Transverse colon (tissue), 4 donors: ENCODE data around the gene RNF225. TPM values are rescaled to one million over a fixed set of nuclear protein-coding genes. Genes with fewer than 3 reads are reported as not detected.

Experiments
- DNase-seq: peaks from one replicate; pipeline ENCODE4 v3.0.0-alpha.2; 2019
- H3K27ac ChIP-seq, 4 donors: fragments of 200-600 bp; sonication (generic); 2 replicates each; pipeline ENCODE4 v1.5.1; 2016 to 2018; ENCODE audit warnings: inconsistent platforms in 4 of 4
- H3K27me3 ChIP-seq: fragments of 200-600 bp; sonication (generic); 2 replicates; pipeline ENCODE4 v1.5.1; 2017; ENCODE audit warnings: inconsistent platforms
- H3K36me3 ChIP-seq, 4 donors: fragments of 200-600 bp; sonication (generic); 2 replicates each; pipeline ENCODE4 v1.5.1; 2017 to 2019; ENCODE audit warnings: inconsistent platforms in 4 of 4
- H3K4me1 ChIP-seq, 4 donors: fragments of 200-600 bp; sonication (generic); 2 replicates each; pipeline ENCODE4 v1.5.1; 2017 to 2020; ENCODE audit warnings: inconsistent platforms in 4 of 4
- H3K4me3 ChIP-seq, 4 donors: fragments of 200-600 bp; sonication (generic); 1 replicate in 1 of 4; 2 replicates in 3 of 4; pipeline versions ENCODE4 v1.5.1 to v1.6.1; 2017 to 2019; ENCODE audit warnings: inconsistent platforms in 4 of 4
- H3K9me3 ChIP-seq, 2 donors: fragments of 200-600 bp; sonication (generic); 2 replicates each; pipeline ENCODE4 v1.5.1; 2017 to 2019; ENCODE audit warnings: inconsistent platforms in 2 of 2
- EP300 ChIP-seq: sonication (generic); formaldehyde crosslinking; IDR thresholded peaks from one replicate; pipeline ENCODE4 v1.6.1; 2017; ENCODE audit warnings: antibody characterized with exemption, low read depth
- POLR2A ChIP-seq: fragments of 450-650 bp; IDR thresholded peaks from one replicate; pipeline ENCODE4 v1.6.1; 2016; ENCODE audit warnings: antibody characterized with exemption, mild to moderate bottlenecking, moderate library complexity
- POLR2AphosphoS5 ChIP-seq, 3 donors: sonication (generic); formaldehyde crosslinking; IDR thresholded peaks; one replicate each; pipeline ENCODE4 v1.6.1; 2016; ENCODE audit warnings: antibody characterized with exemption in 3 of 3
- WGBS, 2 donors: methylation state at CpG; one replicate each; pipeline ENCODE4 v1.1.5; 2018; ENCODE audit warnings: low coverage in 1 of 2; 5-methylcytosine and 5-hydroxymethylcytosine counted together
- in situ Hi-C, 4 donors: fragments of 200-750 bp; cut with MboI; loops; one replicate each; pipeline versions ENCODE4 v1.15.0 to v1.15.1; 2017; ENCODE audit warnings: low sequenced_read_pairs in 3 of 4, low pct_ligation_motif_present in 1 of 4, low pct_unique_long_range_greater_than_20kb in 1 of 4
- intact Hi-C: fragments of 100-400 bp; cut with DNase I; formaldehyde crosslinking; loops from one replicate; pipeline ENCODE4 v1.15.1; 2023; ENCODE audit warnings: low total_unique reads
- total RNA-seq, 4 donors: library from RNA; depleted of rRNA; stranded (reverse); fragments of >200 nt; gene quantifications; one replicate each; pipeline ENCODE4 v1.1.0, GENCODE V29; 2016
- TF ChIP-seq, protein P1 (sequence below), 5 experiments: fragments of 200-600 bp in 3 of 5; fragments of 450-650 bp in 2 of 5; sonication (generic) in 3 of 5; IDR thresholded peaks; 1 replicate in 2 of 5; 2 replicates in 3 of 5; pipeline ENCODE4 v1.5.1; 2016 to 2017; ENCODE audit warnings: antibody characterized with exemption in 5 of 5, inconsistent platforms in 3 of 5, mild to moderate bottlenecking in 2 of 5, moderate library complexity in 1 of 5

RNF225 gene
- total RNA-seq, 4 donors from 2014 or later = not detected

DNA sequence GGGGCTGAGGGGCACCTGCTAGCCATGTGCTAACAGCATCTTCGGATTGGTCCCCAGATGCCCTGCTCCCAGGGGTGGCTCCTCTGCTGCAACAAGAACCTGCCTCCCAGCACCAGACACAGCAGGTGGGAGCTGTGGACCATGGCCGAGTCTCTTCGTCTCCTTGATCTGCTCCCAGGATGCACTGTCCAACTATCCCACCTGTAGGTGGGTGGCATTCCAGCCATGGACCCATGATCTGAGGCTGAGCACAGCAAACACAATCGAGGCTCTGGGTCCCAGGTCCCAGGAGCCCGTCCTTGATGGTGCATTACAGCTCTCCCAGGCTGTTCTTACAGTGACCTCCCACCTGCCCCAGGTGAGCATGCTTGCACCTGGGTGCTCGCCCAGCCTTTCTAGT, 16.2 kb upstream of the RNF225 start:
- no peak for TF ChIP-seq POLR2AphosphoS5 (IDR thresholded peaks at IDR 0.05)
- TF ChIP-seq, protein P1, sequence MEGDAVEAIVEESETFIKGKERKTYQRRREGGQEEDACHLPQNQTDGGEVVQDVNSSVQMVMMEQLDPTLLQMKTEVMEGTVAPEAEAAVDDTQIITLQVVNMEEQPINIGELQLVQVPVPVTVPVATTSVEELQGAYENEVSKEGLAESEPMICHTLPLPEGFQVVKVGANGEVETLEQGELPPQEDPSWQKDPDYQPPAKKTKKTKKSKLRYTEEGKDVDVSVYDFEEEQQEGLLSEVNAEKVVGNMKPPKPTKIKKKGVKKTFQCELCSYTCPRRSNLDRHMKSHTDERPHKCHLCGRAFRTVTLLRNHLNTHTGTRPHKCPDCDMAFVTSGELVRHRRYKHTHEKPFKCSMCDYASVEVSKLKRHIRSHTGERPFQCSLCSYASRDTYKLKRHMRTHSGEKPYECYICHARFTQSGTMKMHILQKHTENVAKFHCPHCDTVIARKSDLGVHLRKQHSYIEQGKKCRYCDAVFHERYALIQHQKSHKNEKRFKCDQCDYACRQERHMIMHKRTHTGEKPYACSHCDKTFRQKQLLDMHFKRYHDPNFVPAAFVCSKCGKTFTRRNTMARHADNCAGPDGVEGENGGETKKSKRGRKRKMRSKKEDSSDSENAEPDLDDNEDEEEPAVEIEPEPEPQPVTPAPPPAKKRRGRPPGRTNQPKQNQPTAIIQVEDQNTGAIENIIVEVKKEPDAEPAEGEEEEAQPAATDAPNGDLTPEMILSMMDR (IDR thresholded peaks at IDR 0.05) = no peak
- no peak for TF ChIP-seq EP300
- no peak for TF ChIP-seq POLR2A
- DNase-seq = no peak
- H3K27ac ChIP-seq = no peak overlapping the region
- H3K27me3 ChIP-seq = no peaks in the 10 kb centered on the region
- in situ Hi-C loops = no loop called here
- H3K4me1 ChIP-seq = peaks cover 9 to 21% (median 16%) of the 10 kb centered on the region in 4 donors
- H3K9me3 ChIP-seq = no peaks in the 10 kb centered on the region
- H3K4me3 ChIP-seq = no peak overlapping the region
- H3K36me3 ChIP-seq = no peaks in the 10 kb centered on the region
- intact Hi-C loops = no loop called here
- WGBS, 2 donors = 93% methylated on average over 6 of the region's 6 CpGs; no CpG with 5 or more reads in 1 of the 2 donors

DNA sequence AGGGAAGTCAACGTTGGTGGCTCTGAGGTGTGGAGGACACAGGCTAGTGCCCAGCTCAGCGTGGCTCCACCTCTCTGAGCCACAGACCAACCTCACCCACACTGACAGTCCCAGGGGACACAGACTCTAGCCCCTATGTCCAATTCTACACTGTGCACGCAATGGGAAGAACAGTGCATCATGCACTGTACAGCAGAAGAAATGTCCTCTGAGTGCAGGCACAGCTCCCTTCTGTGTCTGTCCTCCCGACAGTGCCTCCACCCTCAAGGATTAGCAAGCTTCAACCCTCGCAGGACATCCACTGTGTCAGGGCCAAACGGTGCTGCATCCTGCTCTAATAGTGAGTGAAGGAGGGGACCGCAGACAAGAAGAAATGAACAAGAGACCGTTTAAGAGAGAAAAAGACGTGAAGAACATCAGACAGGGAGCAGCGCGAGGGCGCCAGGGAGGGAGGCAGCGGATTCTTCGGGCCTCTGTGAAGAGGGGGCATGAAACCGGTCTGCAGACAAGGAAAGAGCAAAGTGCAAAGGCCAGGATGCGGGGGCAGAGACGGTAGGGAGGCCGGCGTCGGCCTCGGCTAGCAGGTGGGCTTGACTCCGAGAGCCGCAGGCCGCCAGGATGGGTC, 15.3 kb upstream of the RNF225 start:
- H3K4me1 ChIP-seq = peaks cover 9 to 21% (median 17%) of the 10 kb centered on the region in 4 donors
- WGBS, 2 donors = 4% methylated on average over 5 to 24 of the region's 24 CpGs
- no peak for DNase-seq

DNA sequence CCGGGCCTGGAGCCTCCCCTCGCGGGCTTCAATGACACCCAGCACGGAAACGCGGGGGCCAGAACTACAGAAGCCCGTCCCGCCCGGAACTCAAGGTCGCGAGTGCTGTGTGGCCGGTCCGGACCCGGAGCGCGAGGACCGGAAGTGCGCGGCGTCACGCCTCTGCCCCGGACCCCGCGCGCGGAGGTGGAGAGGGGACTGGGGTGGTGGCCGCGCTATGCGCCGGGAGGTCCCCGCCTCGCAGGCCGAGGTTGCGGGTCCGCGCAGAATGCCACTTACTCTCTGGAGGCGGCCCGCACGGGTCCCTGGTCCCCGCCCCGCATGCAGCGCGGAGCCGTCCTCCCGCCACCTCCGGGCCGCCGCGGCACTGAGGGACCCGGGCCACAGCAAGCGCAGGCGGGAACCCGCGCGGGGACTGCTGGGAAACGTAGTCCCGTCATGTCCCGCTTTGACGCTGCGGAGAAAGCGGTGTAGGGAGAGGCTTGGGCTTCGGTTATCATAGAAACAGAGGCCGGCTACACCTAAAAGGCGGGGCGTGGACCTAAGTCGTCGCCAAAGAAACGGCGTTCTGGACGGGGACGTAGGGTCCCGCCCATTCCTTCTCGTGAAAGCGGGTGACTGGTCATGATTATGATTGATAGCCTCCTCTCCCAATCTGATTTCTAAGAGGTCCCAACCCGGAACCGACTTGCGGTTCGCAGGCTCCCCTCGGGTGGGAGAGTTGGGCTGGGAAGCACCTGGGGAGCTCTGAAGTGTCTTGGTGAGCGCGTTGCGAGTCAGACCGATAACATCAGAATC, 14.6 kb upstream of the RNF225 start, which contains the start of gene ZNF837:
Gene ZNF837 (minus strand): TSS at position 369 of the 798 bp plus-strand sequence. CDS start 11,698 bp downstream, outside the sequence.
- TF ChIP-seq EP300 (no peak), POLR2A (peak; percentile 95), POLR2AphosphoS5 (IDR thresholded peaks at IDR 0.05) (peak; percentile 50 to 95 (median 92))
- TF ChIP-seq, protein P1 (IDR thresholded peaks at IDR 0.05) = peak in 1 of 5 experiments; percentile 35
- in situ Hi-C loops = no loop called here
- peak within 1 kb of the TSS; percentile 43 to 89 (median 74) for H3K4me3 ChIP-seq
- H3K27me3 ChIP-seq = no peaks in the 10 kb centered on the region
- no peaks in the 10 kb centered on the region for H3K36me3 ChIP-seq
- peaks cover 15 to 28% (median 24%) of the 10 kb centered on the region in 4 donors for H3K4me1 ChIP-seq
- DNase-seq = peak; percentile 99
- 0% methylated on average over 60 of the region's 83 CpGs; no CpG with 5 or more reads in 1 of the 2 donors for WGBS, 2 donors
- peak within 1 kb of the TSS; percentile 94 to 96 (median 94) for H3K27ac ChIP-seq
- no peaks in the 10 kb centered on the region for H3K9me3 ChIP-seq
- intact Hi-C loops = no loop called here

More for the DNA sequence above, 15.3 kb upstream of the RNF225 start:
- no peaks in the 10 kb centered on the region for H3K9me3 ChIP-seq
- intact Hi-C loops = no loop called here
- H3K36me3 ChIP-seq = no peaks in the 10 kb centered on the region
- H3K27ac ChIP-seq = peak overlapping the region; percentile 94 to 96 (median 94)
- no peaks in the 10 kb centered on the region for H3K27me3 ChIP-seq
- TF ChIP-seq, protein P1 (IDR thresholded peaks at IDR 0.05) = no peak
- no peak for TF ChIP-seq POLR2A
- in situ Hi-C loops = no loop called here
- peak overlapping the region; percentile 33 to 89 (median 74) for H3K4me3 ChIP-seq

DNA sequence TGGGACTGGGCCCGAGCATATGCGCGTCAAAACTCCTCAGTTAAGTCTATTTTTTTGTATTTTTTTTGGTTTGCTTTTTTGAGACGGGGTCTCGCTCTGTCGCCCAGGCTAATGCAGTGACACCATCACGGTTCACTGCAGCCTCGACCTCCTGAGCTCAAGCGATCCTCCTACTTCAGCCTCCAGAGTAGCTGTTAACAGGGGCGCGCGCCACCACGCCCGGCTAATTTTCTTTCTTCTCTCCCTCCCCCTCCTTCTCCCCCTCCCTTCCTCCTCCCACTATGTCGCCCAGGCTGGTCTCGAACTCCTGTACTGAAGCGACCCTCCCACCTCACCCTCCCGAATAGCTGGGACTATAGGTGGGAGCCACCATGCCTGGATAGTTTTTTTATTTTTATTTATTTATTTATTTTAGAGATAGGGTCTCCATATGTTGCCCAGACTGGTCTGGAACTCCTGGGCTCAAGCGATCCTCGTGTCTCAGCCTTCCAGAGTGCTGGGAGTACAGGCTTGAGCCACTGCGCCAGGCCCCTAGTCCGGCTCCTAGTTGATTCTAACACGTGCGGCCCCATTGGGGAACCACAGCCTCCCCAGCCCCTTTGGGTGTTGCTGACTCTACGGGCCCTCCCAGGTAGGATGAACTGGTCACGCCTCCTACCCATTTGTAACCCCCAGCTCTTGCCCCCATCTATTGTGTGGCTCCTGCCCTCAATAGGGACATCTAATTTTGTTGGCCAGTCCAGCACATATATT, 13.8 kb upstream of the RNF225 start:
- DNase-seq = no peak
- H3K27me3 ChIP-seq = no peaks in the 10 kb centered on the region
- peak overlapping the region; percentile 94 to 96 (median 94) for H3K27ac ChIP-seq
- H3K4me1 ChIP-seq = peaks cover 19 to 33% (median 30%) of the 10 kb centered on the region in 4 donors
- intact Hi-C loops = no loop called here
- 7 to 30% methylated on average over 16 to 26 of the region's 26 CpGs for WGBS, 2 donors
- H3K4me3 ChIP-seq = peak overlapping the region; percentile 43 to 89 (median 74)
- no peaks in the 10 kb centered on the region for H3K9me3 ChIP-seq
- H3K36me3 ChIP-seq = no peaks in the 10 kb centered on the region
- in situ Hi-C loops = no loop called here
- TF ChIP-seq, protein P1 (IDR thresholded peaks at IDR 0.05) = no peak
- TF ChIP-seq EP300 (no peak), POLR2A (no peak), POLR2AphosphoS5 (IDR thresholded peaks at IDR 0.05) (no peak)
